Body of pancreas (tissue), 4 donors: ENCODE results near the gene DBNL.

Source experiments
- POLR2A ChIP-seq, 3 donors: fragments of 450-650 bp; IDR thresholded peaks; one replicate each; pipeline ENCODE4 v1.6.1; 2016; ENCODE audit warnings: antibody characterized with exemption in 3 of 3, mild to moderate bottlenecking in 2 of 3
- TF ChIP-seq, protein P1 (sequence below), 7 experiments: fragments of 450-650 bp in 4 of 7; fragments of 200-600 bp in 3 of 7; sonication (generic) in 3 of 7; IDR thresholded peaks; one replicate each; pipeline ENCODE4 v1.5.1; 2016 to 2019; ENCODE audit warnings: antibody characterized with exemption in 7 of 7

DNA sequence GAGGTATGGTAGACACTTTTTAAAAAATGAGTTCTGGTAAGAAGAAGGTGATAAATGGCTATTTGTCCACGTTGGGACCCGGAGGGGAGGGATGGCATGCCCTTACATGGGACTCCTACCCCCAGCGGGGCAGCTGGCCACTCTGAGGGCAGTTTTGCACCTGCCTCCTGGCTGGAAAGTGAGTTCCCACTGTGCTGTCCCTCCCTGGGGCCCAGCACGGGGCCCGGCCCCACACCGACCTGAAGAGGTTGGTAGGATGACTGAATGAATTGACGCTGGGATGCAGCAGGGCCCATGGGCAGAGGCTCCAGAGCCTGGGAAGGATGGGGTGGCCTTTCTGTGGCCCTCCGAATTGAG is 59.0 kb downstream of the DBNL start:
- TF ChIP-seq, protein P1, sequence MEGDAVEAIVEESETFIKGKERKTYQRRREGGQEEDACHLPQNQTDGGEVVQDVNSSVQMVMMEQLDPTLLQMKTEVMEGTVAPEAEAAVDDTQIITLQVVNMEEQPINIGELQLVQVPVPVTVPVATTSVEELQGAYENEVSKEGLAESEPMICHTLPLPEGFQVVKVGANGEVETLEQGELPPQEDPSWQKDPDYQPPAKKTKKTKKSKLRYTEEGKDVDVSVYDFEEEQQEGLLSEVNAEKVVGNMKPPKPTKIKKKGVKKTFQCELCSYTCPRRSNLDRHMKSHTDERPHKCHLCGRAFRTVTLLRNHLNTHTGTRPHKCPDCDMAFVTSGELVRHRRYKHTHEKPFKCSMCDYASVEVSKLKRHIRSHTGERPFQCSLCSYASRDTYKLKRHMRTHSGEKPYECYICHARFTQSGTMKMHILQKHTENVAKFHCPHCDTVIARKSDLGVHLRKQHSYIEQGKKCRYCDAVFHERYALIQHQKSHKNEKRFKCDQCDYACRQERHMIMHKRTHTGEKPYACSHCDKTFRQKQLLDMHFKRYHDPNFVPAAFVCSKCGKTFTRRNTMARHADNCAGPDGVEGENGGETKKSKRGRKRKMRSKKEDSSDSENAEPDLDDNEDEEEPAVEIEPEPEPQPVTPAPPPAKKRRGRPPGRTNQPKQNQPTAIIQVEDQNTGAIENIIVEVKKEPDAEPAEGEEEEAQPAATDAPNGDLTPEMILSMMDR (IDR thresholded peaks at IDR 0.05): no peak
- no peak for TF ChIP-seq POLR2A (IDR thresholded peaks at IDR 0.05)
